Stimulated activated naive CD8-positive, alpha-beta T cell treated with anti-CD3 and anti-CD28 coated beads, Interleukin-15, Interleukin-2, amounts not matched to agents 100 U/mL and 50 U/mL, for 24 hours (primary cell): ENCODE data around the gene NBPF20.
"Not testable (repeated sequence)": the region's sequence is repeated elsewhere in the genome, so short reads cannot be mapped to it uniquely, and the experiment has no call there.

Experiments used
- ATAC-seq: fragments of 150-1000 bp; cut with Tn5 transposase; one replicate; pipeline ENCODE4 v1.10.0; 2021
- DNase-seq: peaks from one replicate; pipeline ENCODE4 v3.0.0; 2021

The NBPF20 gene

GRCh38 chr1:145425436-145426029 lies at the start of gene NBPF20:
TSS of gene NBPF20 (minus strand) at chr1:145425603. CDS start at chr1:145405272, 20,331 bp downstream.
- ATAC-seq (peak; percentile 94), DNase-seq (peak; percentile 86)

GRCh38 chr1:145474837-145475368 lies 49.5 kb upstream of the NBPF20 start:
- DNase-seq: not testable (repeated sequence)
- ATAC-seq: peak; percentile 3

GRCh38 chr1:145472731-145473130 lies 47.3 kb upstream of the NBPF20 start:
- not testable (repeated sequence) for DNase-seq, ATAC-seq

- ATAC-seq: not testable (repeated sequence)
Observed at GRCh38 chr1:145471365-145471764, 46.0 kb upstream of the NBPF20 start.

GRCh38 chr1:145465405-145466144 lies 40.2 kb upstream of the NBPF20 start:
- DNase-seq: peak; percentile 85
- peak; percentile 93 for ATAC-seq

More at GRCh38 chr1:145471365-145471764, 46.0 kb upstream of the NBPF20 start:
- not testable (repeated sequence) for DNase-seq

- peak; percentile 19 for ATAC-seq
- not testable (repeated sequence) for DNase-seq
Observed at GRCh38 chr1:145464708-145465336, 39.4 kb upstream of the NBPF20 start.

GRCh38 chr1:145464017-145464416 lies 38.6 kb upstream of the NBPF20 start:
- ATAC-seq, DNase-seq: not testable (repeated sequence)

GRCh38 chr1:145460684-145461083 lies 35.3 kb upstream of the NBPF20 start:
- not testable (repeated sequence) for DNase-seq, ATAC-seq

- ATAC-seq, DNase-seq: not testable (repeated sequence)
Observed at GRCh38 chr1:145460048-145460447, 34.6 kb upstream of the NBPF20 start.

GRCh38 chr1:145459591-145459990 lies 34.2 kb upstream of the NBPF20 start:
- peak; percentile 72 for ATAC-seq
- DNase-seq: not testable (repeated sequence)

GRCh38 chr1:145459063-145459462 lies 33.7 kb upstream of the NBPF20 start:
- not testable (repeated sequence) for DNase-seq, ATAC-seq

- ATAC-seq, DNase-seq: not testable (repeated sequence)
Observed at GRCh38 chr1:145454824-145455177, 29.4 kb upstream of the NBPF20 start.

- DNase-seq, ATAC-seq: not testable (repeated sequence)
Observed at GRCh38 chr1:145453873-145454823, 28.7 kb upstream of the NBPF20 start.

GRCh38 chr1:145452506-145452905 lies 27.1 kb upstream of the NBPF20 start:
- DNase-seq, ATAC-seq: not testable (repeated sequence)

- DNase-seq: peak; percentile 29
- not testable (repeated sequence) for ATAC-seq
Observed at GRCh38 chr1:145451914-145452313, 26.5 kb upstream of the NBPF20 start.

- not testable (repeated sequence) for DNase-seq, ATAC-seq
Observed at GRCh38 chr1:145445219-145445618, 19.8 kb upstream of the NBPF20 start.

GRCh38 chr1:145442340-145442739 lies 16.9 kb upstream of the NBPF20 start:
- not testable (repeated sequence) for DNase-seq, ATAC-seq

GRCh38 chr1:145431363-145432256 lies 6.2 kb upstream of the NBPF20 start:
- ATAC-seq, DNase-seq: not testable (repeated sequence)

GRCh38 chr1:145430830-145431229 lies 5.4 kb upstream of the NBPF20 start:
- DNase-seq, ATAC-seq: not testable (repeated sequence)

GRCh38 chr1:145429329-145429728 lies 3.9 kb upstream of the NBPF20 start:
- not testable (repeated sequence) for DNase-seq, ATAC-seq
